IPS DF 4.7 (cell line): Measurements from ENCODE around the gene ATG16L1.

Experiments used
- DNase-seq: peaks from one replicate; pipeline ENCODE4 v3.0.0-alpha.2; 2013; ENCODE audit warnings: low spot score; ENCODE audit errors: extremely low read depth

ATG16L1 gene

GRCh38 chr2:233226511-233227031 is 24.9 kb upstream of the ATG16L1 start:
- DNase-seq, result no peak

DNA sequence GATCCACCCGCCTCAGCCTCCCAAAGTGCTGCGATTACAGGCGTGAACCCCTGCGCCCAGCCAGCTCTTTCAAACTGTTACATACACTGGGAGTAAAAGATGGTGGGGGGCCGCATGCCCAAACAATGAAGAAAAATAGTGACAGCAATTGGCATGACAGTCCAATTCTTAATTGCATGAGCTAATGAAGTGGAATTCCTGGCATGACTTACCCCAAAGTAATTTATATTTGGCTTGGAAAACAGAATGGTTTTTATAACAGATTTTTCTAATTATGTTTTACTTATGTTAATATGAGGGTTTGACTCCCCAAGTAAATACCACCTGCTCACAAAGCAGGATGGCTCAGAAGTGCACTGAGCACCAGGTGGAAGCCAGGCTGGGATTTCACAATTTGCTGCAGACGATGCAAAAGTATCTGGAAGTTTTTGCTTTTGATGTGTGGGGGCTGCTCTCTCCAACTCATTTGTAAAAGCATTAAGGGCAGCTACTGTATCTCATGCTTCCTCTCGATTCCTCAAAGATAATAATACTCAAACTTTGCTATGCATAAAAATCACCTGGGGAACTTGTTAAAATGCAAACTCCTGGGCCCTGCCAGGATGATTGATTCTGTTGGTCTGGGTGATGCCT is 24.0 kb upstream of the ATG16L1 start:
- no peak for DNase-seq

- no peak for DNase-seq
Observed at GRCh38 chr2:233228376-233228775, 23.1 kb upstream of the ATG16L1 start.

- DNase-seq, result no peak
Observed at GRCh38 chr2:233233618-233234230, 17.7 kb upstream of the ATG16L1 start.

GRCh38 chr2:233234264-233234663 is 17.2 kb upstream of the ATG16L1 start:
- no peak for DNase-seq

DNA sequence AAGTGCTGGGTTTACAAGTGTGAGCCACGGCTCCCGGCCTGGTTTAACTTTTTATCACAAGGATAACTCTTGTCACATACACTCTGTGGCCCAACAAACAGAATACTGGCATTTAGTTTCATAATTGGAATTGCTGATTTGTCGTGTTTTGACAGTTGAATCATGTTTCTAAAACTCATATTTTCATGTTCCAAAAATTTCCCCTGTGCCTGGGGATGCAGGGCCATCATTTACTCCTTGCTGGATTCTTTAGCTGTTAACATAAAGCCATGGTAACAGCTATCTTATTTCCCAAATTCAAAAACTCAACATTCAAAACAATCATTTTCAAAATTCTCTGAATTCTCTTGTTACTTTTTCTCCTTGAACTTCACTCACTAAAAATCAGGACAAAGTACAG is 16.5 kb upstream of the ATG16L1 start:
- no peak for DNase-seq

DNA sequence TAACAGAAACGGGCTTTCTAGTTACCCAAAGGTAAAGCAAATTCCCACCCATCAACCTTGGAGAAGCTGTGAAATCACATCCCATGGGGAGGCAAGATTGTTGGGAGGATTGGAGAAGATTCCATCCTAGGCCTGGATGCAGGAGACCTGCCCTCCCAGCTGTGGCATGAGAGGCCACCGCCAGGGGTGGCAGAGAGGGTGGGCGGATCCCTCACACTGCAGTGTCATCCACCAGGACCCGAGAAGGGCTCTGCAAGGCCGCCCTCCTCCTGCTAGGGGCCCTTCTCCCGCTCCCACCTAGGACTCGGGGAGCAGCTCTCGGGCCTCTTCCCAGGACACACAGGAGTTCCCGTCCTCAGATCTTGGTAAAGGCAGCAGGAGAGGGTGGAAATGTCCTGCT is 15.5 kb upstream of the ATG16L1 start:
- no peak for DNase-seq

DNA sequence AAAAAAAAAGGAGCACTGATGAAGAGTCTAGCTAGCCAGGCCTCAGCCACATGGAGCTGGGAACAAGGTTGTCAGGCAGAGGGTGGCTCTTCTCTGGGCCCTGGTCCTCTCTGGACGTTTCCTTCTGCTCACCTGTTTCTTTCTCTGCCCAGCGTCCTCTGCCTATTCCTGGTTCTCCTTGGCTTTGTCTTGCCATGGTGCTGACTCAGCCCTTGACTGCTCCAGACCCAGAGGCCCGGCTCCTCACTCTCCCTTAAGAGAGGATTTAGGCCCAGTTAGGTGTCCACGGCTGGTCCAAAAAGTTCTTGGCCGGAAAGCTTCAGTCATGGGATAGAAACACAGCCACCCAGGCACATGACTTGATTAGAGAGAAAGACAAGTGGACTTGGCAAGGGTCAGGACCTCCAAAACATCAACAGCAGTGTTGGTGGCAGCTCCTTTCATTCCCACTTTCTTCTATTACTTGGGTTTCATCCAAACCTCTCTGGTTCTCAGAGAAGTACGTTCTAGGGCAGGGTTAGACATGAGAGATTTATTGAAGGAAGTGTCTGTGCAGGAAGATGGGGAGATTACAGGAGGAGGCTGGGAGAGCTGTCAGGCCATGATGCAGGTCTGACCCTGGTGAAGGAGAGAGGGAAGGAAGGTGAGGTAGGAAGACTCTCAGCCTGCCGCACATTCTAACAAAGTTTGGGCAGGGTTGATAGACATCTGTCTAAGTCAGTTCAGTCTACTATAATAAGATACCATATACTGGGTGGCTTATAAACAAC is 14.5 kb upstream of the ATG16L1 start:
- no peak for DNase-seq

DNA sequence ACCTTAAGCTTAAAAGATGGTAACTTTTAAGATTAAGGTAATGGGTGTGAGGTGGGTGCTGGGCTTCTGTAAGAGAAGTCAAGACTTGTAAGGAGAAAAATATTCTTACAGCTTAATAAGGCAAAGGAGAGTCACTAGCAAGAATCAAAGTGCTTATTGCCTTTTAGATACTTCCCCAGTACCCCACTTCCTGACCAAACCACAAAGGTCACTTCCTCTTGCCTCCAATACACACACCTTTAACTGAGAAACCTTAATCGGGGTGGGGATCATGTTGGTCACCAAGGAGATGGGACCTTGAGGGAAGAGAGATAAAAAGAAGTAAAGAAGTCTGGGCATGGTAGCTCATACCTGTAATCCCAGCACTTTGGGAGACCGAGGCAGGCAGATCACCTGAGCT is 10.6 kb upstream of the ATG16L1 start:
- no peak for DNase-seq

GRCh38 chr2:233241803-233242202 is 9.7 kb upstream of the ATG16L1 start:
- no peak for DNase-seq

DNA sequence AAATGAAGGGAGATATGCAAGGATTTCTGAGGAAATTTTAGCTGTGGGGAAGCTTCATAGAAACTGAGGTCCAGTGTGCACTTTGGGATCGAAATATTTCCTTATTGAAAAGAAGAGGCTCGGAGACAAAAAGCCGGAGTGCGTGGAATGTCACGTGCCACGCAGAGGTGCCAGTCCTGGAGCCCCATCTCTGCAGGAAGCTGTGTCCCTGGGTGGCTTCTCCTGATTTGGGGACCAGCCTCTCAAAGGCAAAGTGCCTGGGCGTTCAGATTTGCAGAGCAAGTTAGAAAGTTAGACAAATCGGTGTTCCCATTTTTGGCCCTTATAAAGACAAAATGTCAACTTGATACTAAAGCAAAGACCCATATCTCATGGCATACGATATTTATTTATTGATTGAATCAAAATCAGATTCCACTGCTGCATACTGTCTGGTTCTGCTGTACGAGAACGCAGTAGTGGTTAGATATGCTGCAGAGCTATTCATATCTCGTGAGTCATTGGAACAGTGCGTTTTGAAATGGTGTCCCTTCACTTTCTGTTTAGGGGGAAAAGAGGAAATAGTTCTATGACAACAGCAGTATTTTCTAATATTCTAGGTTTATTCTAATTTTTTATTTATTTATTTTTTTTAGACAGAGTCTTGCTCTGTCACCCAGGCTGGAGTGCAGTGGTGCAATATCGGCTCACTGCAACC is 9.1 kb upstream of the ATG16L1 start:
- DNase-seq, result no peak

DNA sequence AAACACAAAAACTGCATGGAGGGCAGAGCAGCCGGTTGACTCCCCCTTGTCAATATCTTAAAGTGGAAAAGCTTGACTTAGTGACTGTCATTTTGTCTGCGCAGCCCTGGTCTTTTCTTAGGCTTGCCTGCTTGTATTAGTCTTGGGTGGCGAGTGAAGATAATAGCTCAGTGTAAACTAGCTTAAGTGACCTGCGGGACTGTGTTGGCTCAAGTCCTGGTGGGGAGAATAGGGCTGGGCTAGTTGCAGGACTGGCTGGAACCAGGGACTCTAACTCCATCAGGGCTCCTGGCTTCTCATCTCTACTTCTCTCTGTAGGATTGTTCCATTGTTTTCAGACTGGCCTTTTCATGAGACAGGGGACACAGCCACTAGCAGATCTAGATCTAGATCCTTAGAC is 8.1 kb upstream of the ATG16L1 start:
- no peak for DNase-seq

DNA sequence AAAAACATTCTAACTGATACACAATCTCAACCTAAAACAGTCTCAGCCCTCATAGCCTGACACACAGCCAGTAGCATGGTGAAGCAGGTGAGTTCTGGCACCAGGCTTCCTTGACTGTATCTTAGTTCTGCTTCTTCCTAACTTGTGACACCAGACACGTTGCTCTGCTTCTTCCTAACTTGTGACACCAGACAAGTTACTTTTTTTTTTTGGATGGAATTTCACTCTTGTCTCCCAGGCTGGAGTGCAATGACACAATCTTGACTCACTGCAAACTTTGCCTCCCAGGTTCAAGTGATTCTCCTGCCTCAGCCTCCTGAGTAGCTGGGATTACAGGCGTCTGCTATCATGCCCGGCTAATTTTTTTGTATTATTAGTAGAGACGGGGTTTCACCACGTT is 6.7 kb upstream of the ATG16L1 start:
- DNase-seq, result no peak

GRCh38 chr2:233245406-233245805 is 6.1 kb upstream of the ATG16L1 start:
- DNase-seq, result no peak

DNA sequence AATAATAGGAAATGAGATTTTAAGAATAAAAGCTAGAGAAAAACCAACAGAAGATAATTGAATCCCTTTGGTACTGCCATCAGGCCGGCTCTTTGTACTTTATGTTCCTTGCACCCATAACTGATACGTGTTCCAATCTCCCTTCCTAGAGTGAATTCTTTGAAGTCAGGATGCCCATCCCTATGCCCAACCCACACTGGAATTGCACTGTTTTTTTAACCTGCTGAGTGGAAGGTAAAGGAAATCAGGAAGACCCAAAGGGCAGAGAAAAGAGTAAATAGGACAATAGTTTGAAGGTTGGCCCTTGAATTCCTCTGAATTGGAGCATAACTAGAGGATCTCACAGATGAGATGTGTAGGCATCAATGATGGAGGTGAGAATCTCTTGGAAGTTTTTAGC is 4.4 kb upstream of the ATG16L1 start:
- DNase-seq, result no peak

DNA sequence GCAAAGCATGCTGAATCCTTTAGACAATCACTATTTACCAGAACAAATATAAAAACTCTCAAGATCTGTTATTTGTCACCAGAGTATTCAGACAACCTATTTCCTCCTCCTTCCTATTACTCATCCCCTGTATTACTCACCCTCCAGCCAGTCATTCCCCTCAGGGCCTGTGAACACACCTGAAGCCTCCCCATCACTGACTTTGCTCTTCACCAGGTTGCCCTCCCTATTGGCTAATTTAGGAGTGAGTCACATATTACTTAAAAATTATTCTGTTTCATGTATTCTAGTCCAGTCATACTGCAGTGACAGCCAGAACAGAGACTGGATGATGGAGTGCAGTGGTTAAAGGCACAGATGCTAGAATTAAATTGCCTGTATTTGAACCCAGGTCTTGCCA is 3.7 kb upstream of the ATG16L1 start:
- DNase-seq, result no peak

GRCh38 chr2:233248999-233249398 is 2.5 kb upstream of the ATG16L1 start:
- DNase-seq, result no peak

GRCh38 chr2:233250568-233250967 is 905 bp upstream of the ATG16L1 start:
- no peak for DNase-seq

- DNase-seq, result no peak
Observed at GRCh38 chr2:233250985-233251305, 528 bp upstream of the ATG16L1 start.

DNA sequence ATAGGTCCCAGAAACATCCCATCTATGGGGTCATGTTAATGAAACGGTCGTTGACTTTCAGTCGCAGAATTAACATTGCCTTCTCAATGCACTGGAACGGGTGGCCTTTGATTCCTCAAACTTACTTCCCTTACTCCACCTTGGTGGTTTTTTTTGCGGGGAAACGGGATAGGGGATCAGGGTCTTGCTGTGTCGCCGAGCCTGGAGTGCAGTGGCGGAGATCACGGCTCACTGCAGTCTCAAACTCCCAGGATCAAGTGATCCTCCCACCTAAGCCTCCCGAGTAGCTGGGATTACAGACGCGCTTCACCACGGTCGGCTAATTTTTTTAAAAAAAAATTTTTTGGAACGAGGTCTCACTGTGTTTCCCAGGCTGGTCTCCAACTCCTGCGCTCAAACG is 754 bp downstream of the ATG16L1 start:
- DNase-seq, result no peak

DNA sequence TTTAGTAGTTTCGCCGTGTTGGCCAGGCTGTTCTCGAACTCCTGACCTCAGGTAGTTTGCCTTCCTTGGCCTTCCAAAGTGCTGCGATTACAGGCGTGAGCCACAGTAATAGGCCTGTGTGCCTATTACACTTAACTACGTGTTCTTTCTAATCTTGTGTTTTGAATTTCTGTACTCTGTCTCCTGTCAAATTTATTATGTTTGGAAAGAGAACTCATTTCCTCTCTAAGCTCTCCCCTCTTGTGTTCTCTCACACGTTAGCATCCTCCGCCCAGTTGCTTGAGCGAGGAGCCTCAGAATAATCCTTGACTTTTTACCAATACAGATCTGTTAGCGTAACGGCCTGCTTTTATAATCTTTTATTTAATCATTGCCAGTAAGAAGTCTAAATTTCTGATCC is 3.7 kb downstream of the ATG16L1 start:
- DNase-seq, result no peak

GRCh38 chr2:233256048-233256447 is 4.6 kb downstream of the ATG16L1 start:
- DNase-seq, result no peak
